Activated CD4-positive, alpha-beta memory T cell treated with anti-CD3 and anti-CD28 coated beads, Interleukin-2, amount 10 ng/mL, durations not matched to agents 7 days and 5 days (primary cell): ENCODE measurements around the gene CENPN. TPM values are rescaled to one million over a fixed set of nuclear protein-coding genes. Genes with fewer than 3 reads are reported as not detected.

Source experiments
- CTCF ChIA-PET: fragments of 350-600 bp; sonication (Branson Sonifier 250); formaldehyde crosslinking; loops from one replicate; lab custom pipeline; 2021; ENCODE audit warnings: antibody characterized with exemption, inconsistent platforms; lab: Charles Lee
- POLR2A ChIA-PET: fragments of 350-600 bp; sonication (Branson Sonifier 250); formaldehyde crosslinking; loops from one replicate; lab custom pipeline; 2021; ENCODE audit warnings: antibody characterized with exemption; lab: Charles Lee
- DNase-seq: peaks from one replicate; pipeline ENCODE4 v3.0.0-alpha.2; 2020
- H3K27ac Mint-ChIP-seq: one replicate; pipeline ENCODE4 v1.8.0; 2021; ENCODE audit warnings: mild to moderate bottlenecking, mixed read lengths
- H3K27me3 Mint-ChIP-seq: one replicate; pipeline ENCODE4 v1.8.0; 2021; ENCODE audit warnings: mixed read lengths
- H3K36me3 Mint-ChIP-seq: one replicate; pipeline ENCODE4 v1.8.0; 2021; ENCODE audit warnings: low read depth, mixed read lengths
- H3K4me1 Mint-ChIP-seq: one replicate; pipeline ENCODE4 v1.8.0; 2021; ENCODE audit warnings: mixed read lengths
- H3K4me3 Mint-ChIP-seq: one replicate; pipeline ENCODE4 v1.8.0; 2021; ENCODE audit warnings: mild to moderate bottlenecking, mixed read lengths
- H3K9me3 Mint-ChIP-seq: one replicate; pipeline ENCODE4 v1.8.0; 2021; ENCODE audit warnings: mixed read lengths
- total RNA-seq, 2 experiments: library from RNA; stranded (reverse); gene quantifications; one replicate each; pipeline ENCODE4 v1.2.3, GENCODE V29; 2021

CENPN gene, protein sequence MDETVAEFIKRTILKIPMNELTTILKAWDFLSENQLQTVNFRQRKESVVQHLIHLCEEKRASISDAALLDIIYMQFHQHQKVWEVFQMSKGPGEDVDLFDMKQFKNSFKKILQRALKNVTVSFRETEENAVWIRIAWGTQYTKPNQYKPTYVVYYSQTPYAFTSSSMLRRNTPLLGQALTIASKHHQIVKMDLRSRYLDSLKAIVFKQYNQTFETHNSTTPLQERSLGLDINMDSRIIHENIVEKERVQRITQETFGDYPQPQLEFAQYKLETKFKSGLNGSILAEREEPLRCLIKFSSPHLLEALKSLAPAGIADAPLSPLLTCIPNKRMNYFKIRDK
- total RNA-seq = 10 to 100 TPM; 62.2 to 66.9 TPM

DNA sequence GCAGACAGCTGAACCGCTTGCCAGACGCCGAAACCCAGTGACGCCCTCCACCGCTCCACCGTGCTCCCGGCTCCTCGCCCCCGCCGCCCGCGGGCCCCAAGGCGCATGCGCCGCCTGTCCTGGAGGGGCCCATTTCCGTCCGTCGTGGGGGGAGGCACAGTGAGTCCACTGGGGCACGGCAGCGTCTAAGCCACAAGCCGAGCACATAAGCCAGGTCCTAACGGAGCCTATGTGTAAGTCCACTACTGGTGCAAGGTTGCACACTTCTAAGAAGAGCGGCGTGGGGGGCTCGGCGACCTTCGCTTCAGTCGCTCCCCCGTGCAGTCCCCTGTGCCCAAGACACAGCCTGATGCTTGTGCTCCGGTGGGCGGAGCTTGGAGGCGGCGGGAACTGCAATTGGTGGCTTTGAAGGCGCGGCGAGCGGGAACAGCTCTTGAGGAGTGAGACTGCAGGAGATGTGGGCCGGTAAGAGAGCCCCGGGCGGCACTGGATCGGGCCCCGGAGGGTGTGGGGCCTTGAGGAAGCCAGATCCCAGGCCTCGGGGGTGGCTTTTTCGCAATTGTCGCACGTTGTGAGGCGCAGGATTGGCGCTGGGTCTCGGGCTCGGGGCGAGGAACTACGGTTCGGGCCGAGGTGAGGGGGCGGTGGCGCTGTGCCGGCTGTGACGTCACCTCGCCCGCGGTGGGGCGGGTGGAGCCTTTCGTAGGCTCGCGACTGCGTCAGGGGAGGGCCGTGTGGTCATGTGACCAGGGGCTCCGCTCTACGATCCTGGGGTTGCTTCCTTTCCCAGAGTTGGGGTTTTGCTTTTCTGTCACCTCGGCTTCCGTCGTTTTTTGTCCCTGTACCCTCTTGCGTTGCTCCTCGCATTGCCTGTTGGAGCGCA is at the start of gene CENPN, which contains the start of gene CMC2:
Gene CENPN (plus strand): TSS at position 402 of the 883 bp plus-strand sequence. CDS start 4,726 bp downstream, outside the sequence.
Gene CMC2 (minus strand): TSS at position 73 of the 883 bp plus-strand sequence. CDS start 9,491 bp downstream, outside the sequence.
- Mint-ChIP-seq H3K4me1 (peaks cover 58% of the 10 kb centered on the region), H3K27me3 (no peaks in the 10 kb centered on the region), H3K36me3 (peaks cover 48% of the 10 kb centered on the region), H3K27ac (peak within 1 kb of the TSS; percentile 100), H3K4me3 (peak within 1 kb of the TSS; percentile 95), H3K9me3 (no peaks in the 10 kb centered on the region)
- peak; percentile 98 for DNase-seq
- CTCF ChIA-PET = interaction anchor here (0.8 to 6.1 kb wide), 4 partner anchors 10 to 29 kb away, joined by 3 to 75 read pairs (median 8); partner anchors contain the start of gene ATMIN
- POLR2A ChIA-PET = interaction anchor here (0.8 to 6.2 kb wide), 11 partner anchors 9 to 711 kb away, joined by 3 to 70 read pairs (median 4); partner anchors contain the start of genes ATMIN, C16orf46 and GAN

DNA sequence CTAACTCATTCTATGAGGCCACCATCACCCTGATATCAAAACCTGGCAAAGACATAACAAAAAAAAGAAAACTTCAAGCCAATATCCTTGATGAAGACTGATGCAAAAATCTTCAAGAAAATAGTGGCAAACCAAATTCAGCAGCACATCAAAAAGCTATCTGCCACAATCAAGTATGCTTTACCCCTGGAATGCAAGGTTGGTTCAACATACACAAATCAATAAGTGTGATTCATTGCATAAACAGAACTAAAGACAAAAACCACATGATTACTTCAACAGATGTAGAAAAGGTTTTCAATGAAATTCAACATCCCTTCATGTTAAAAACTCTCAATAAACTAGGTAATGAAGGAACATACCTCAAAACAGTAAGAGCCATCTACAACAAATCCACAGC is 48.7 kb upstream of the CENPN start:
- DNase-seq = no peak
- H3K36me3 Mint-ChIP-seq = peaks cover 29% of the 10 kb centered on the region
- peaks cover 2% of the 10 kb centered on the region for H3K27me3 Mint-ChIP-seq
- H3K9me3 Mint-ChIP-seq = peaks cover 41% of the 10 kb centered on the region
- no peak overlapping the region for H3K4me3 Mint-ChIP-seq
- CTCF ChIA-PET = no interaction called here
- POLR2A ChIA-PET = interaction anchor here (1.1 kb wide), 1 partner anchor 52 kb away, joined by 3 read pairs; no protein-coding TSS in a partner anchor
- no peaks in the 10 kb centered on the region for H3K4me1 Mint-ChIP-seq
- no peak overlapping the region for H3K27ac Mint-ChIP-seq

DNA sequence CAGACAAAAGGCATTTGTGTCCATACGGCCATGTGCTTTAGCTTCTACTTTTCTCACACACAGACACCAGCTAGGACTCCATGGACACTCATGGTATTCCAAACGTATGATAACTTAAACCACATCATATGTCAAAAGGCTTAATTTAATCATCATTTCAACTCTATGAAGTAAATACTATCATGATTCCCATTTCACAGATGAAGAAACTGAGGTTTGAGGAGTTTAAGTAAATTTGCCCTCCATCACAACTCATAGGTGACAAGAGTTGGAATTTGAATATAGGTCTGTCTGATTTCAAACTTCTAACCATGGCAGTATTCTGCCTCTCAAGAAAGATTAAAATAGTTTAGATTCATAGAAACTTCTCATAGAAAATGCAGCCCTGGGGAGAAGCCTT is 44.1 kb upstream of the CENPN start:
- DNase-seq = no peak
- ChIA-PET POLR2A (no interaction called here), CTCF (no interaction called here)
- Mint-ChIP-seq H3K27ac (no peak overlapping the region), H3K9me3 (peaks cover 29% of the 10 kb centered on the region), H3K36me3 (peaks cover 8% of the 10 kb centered on the region), H3K4me1 (no peaks in the 10 kb centered on the region), H3K27me3 (peaks cover under 1% of the 10 kb centered on the region), H3K4me3 (no peak overlapping the region)

DNA sequence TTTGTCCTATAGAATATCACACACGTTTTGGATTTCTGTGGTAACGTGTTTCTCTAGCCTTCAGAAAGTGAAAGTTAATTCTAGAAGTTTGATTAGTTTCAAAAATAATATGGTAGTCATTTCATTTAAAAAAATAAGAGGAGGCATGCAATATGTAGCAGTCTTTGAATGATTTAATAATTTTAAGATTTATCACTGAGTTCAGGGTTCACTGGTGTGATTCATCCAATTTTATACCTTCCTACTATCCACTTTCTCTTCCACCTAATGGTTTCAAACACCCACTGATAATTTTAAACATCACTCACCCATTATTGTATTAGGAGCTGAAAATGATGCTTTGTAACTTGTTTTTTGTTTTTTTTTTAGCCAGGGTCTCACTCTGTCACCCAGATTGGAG is 42.7 kb upstream of the CENPN start:
- no peaks in the 10 kb centered on the region for H3K4me1 Mint-ChIP-seq
- H3K9me3 Mint-ChIP-seq = peaks cover 16% of the 10 kb centered on the region
- H3K4me3 Mint-ChIP-seq = no peak overlapping the region
- peaks cover 12% of the 10 kb centered on the region for H3K36me3 Mint-ChIP-seq
- ChIA-PET CTCF (no interaction called here), POLR2A (no interaction called here)
- no peaks in the 10 kb centered on the region for H3K27me3 Mint-ChIP-seq
- no peak for DNase-seq
- no peak overlapping the region for H3K27ac Mint-ChIP-seq

DNA sequence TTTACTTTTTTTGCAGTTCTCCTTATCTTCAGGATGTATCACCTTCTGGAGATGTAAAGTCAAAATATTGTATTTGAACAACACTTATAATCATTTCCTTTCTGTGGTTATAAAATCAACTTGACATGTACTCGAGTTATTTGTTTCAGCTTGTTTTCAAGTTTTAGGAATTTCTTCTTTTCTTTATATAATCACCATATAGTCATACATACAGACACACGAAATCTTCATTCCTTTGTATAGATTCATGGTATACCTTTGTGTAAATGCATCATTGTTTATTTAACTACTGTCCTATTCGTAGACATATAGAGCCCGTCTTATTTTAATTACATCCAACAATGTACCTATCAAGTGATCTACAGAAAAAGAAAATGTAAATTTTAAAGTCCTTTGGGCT is 40.4 kb upstream of the CENPN start:
- Mint-ChIP-seq H3K36me3 (peaks cover 20% of the 10 kb centered on the region), H3K4me1 (no peaks in the 10 kb centered on the region), H3K27me3 (no peaks in the 10 kb centered on the region), H3K27ac (no peak overlapping the region), H3K9me3 (peaks cover 3% of the 10 kb centered on the region), H3K4me3 (no peak overlapping the region)
- no peak for DNase-seq
- POLR2A ChIA-PET = no interaction called here
- CTCF ChIA-PET = no interaction called here

DNA sequence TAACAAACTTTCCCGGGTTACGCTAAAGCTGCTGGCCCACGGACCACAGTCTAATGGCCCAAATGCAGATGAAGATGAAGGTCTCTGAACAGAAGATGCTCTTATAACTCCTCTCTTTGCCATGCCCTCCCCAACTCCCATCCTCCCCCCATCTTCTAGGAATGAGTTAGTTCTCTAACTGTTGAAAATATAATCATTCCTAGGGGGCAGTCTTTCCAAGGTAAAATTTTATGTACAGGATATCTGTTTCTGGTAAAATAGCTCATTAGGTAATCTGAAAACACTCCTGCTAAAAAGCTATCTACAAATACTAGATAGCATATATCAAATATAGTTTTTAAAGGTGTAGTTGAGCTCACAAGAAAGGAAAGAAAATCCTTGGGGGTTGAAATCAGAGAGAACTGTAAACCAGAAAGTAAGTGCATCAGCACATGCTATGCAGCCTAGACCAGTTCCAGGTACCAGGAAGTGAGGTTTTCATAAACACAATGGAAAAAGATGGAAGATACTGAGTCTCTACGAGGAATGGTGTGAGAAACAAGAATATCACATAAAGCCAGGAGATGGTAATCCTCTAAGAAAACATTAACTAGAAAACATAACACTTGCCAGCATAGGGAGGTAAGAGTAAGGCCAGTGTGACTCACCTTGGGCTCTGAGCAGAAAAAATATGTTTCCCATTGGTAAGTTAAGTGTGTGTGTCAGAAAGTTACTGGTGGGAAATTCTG is 38.5 kb upstream of the CENPN start:
- Mint-ChIP-seq H3K27me3 (no peaks in the 10 kb centered on the region), H3K27ac (no peak overlapping the region), H3K36me3 (peaks cover 22% of the 10 kb centered on the region), H3K9me3 (peaks cover 3% of the 10 kb centered on the region), H3K4me3 (no peak overlapping the region), H3K4me1 (no peaks in the 10 kb centered on the region)
- ChIA-PET CTCF (no interaction called here), POLR2A (no interaction called here)
- DNase-seq = no peak

DNA sequence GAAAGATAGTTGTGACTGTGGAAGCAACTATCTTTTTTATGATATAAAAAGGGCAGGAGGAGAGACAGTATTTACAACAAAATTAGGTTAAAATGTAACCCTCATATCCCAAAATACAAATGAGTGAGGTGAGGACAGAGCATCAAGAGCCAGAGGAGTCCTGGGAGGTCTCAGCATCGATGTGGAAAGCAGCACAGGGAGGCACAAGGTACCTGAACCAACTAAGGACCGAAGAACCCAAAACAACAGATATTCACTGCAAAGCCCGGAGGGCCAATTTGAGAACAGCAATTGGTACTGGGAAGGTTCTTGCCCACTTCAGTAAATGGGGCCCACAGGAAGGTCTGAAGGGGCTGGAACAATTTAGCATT is 37.9 kb upstream of the CENPN start:
- POLR2A ChIA-PET = no interaction called here

DNA sequence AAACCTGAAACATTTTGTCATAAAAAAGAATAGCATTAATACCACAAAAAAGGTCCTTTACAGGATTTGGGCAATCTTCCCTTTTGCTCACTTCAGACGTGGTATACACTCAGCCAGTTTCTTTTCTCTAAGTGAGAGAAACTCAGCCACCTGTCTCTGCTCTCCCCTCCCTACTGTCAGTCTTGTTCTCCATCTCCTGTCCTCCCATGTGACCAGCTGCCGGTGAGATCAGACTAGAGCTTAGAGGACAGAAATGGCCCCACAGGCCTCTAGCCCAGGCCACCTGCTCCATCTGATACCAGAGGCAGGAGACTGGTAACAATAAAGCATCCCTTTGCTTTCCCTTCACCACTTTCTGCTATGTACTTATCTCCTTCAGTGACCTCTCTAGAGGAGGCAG is 35.2 kb upstream of the CENPN start:
- peaks cover 5% of the 10 kb centered on the region for H3K4me1 Mint-ChIP-seq
- no peaks in the 10 kb centered on the region for H3K27me3 Mint-ChIP-seq
- no peaks in the 10 kb centered on the region for H3K9me3 Mint-ChIP-seq
- DNase-seq = no peak
- H3K36me3 Mint-ChIP-seq = peaks cover 41% of the 10 kb centered on the region
- CTCF ChIA-PET = interaction anchor here (1.2 kb wide), 1 partner anchor 33 kb away, joined by 3 read pairs; no protein-coding TSS in a partner anchor
- peak overlapping the region; percentile 30 for H3K27ac Mint-ChIP-seq
- no peak overlapping the region for H3K4me3 Mint-ChIP-seq
- POLR2A ChIA-PET = no interaction called here

More for the DNA sequence above, 37.9 kb upstream of the CENPN start:
- Mint-ChIP-seq H3K27ac (no peak overlapping the region), H3K9me3 (no peaks in the 10 kb centered on the region), H3K36me3 (peaks cover 25% of the 10 kb centered on the region), H3K4me3 (no peak overlapping the region), H3K4me1 (peaks cover 2% of the 10 kb centered on the region), H3K27me3 (no peaks in the 10 kb centered on the region)
- CTCF ChIA-PET = no interaction called here
- DNase-seq = no peak

DNA sequence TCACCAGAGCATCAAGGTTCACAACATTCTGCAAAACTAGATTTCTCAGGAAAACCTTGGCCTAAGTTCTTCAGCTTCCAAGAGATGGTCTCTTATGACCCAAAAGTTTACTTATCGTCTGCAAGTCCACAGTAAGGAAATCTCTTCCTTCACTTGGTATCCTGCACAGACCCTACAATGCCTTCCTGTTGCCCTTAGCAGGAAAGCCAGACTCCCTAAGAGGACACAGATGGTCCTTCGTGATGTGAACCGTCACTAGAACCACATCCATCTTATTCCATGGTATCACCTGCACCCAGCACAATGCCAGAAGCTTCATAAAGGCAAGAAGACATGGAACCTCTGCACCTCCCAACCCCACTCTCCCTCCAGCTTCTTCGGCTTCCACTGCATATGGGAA is 34.4 kb upstream of the CENPN start:
- Mint-ChIP-seq H3K27me3 (no peaks in the 10 kb centered on the region), H3K36me3 (peaks cover 46% of the 10 kb centered on the region), H3K9me3 (no peaks in the 10 kb centered on the region), H3K4me1 (peaks cover 5% of the 10 kb centered on the region), H3K4me3 (no peak overlapping the region), H3K27ac (no peak overlapping the region)
- no peak for DNase-seq
- POLR2A ChIA-PET = interaction anchor here (1.0 kb wide), 1 partner anchor 63 kb away, joined by 3 read pairs; the partner anchor contains the start of gene ATMIN
- CTCF ChIA-PET = interaction anchor here (1.2 kb wide), 1 partner anchor 32 kb away, joined by 3 read pairs; no protein-coding TSS in a partner anchor

DNA sequence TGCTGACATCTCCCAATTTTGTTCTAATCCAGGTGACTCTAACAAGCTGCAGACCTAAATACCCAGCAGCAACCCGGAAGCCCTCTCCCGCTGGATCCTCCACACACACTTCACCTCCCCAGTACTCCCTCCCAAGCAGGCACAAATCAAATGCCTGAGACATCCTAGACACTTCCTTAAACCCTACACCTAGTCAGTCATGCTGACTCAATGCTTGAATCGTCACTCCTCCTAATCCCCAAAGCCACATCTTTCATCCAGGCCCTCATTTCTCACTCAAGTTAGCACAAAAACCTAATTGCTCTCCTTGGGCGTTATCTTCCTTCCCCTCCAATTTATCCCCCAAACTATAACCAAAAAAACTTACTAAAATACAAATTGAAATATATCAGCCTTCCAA is 33.0 kb upstream of the CENPN start:
- Mint-ChIP-seq H3K4me1 (peaks cover 5% of the 10 kb centered on the region), H3K9me3 (no peaks in the 10 kb centered on the region), H3K36me3 (peaks cover 44% of the 10 kb centered on the region), H3K27ac (no peak overlapping the region), H3K4me3 (no peak overlapping the region), H3K27me3 (no peaks in the 10 kb centered on the region)
- POLR2A ChIA-PET = interaction anchor here (1.9 kb wide), 1 partner anchor 19 kb away, joined by 6 read pairs; no protein-coding TSS in a partner anchor
- CTCF ChIA-PET = interaction anchor here (1.1 to 2.1 kb wide), 4 partner anchors 12 to 447 kb away, joined by 3 to 9 read pairs (median 4); no protein-coding TSS in a partner anchor
- DNase-seq = no peak

DNA sequence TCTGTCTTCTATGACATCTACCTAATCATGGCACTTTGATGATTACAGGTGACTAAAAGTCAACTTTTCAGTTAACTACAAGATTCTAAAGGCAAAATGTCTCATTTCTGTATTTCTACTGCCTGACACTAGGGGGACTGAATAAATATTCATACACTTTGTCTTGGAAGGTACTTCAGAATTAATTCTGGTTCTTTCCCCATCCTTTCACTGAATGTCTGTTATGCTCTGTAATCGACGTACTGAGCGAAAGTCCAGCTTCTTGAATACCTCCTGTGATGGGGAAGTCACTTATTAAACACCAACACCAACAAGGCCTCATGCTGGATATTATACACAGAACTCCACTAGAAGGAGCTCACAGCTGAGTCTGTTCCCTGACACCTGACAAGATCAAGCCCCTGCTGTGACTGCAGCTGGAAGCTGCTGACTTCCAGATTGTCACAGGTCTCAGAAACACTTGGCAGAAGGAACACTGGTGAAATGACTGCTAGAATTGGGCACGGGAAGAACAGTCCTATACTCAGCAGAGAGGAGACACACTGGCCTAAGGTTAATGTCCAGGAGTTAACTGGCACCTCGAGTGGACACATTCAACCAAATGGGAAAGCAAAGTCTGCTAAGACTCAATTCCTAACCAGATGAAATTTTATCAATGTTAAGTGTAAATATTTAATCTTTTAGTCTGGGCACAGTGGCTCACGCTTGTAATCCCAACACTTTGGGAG is 32.2 kb upstream of the CENPN start:
- Mint-ChIP-seq H3K27me3 (no peaks in the 10 kb centered on the region), H3K4me1 (peaks cover 5% of the 10 kb centered on the region), H3K9me3 (no peaks in the 10 kb centered on the region), H3K4me3 (no peak overlapping the region), H3K36me3 (peaks cover 40% of the 10 kb centered on the region), H3K27ac (no peak overlapping the region)
- ChIA-PET POLR2A (interaction anchor here (1.3 to 1.9 kb wide), 2 partner anchors 19 to 61 kb away, joined by 3 to 6 read pairs; partner anchors contain the start of gene ATMIN), CTCF (interaction anchor here (1.0 to 2.1 kb wide), 7 partner anchors 11 to 448 kb away, joined by 3 to 9 read pairs (median 4); partner anchors contain the start of gene ATMIN)
- DNase-seq = no peak

DNA sequence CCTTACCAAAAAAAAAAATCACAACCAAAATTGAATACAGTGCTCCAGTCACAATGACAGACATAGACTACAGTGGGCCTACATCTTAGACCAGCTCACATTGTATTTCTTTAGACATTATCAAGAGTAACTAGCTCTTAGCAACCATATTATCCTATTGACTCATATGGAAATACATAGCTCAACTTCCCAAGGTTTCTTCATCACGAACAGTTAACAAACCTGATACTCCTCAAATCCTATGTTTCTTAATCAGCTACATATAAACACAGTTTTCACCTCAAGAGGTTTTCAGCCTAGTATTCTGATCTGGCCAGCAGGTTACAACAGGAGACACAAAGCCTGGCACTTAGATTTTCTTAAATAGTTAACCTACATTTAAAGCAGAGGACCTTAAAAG is 30.1 kb upstream of the CENPN start:
- H3K36me3 Mint-ChIP-seq = peaks cover 44% of the 10 kb centered on the region

More for the DNA sequence above, 30.1 kb upstream of the CENPN start:
- Mint-ChIP-seq H3K27ac (no peak overlapping the region), H3K27me3 (no peaks in the 10 kb centered on the region), H3K4me3 (no peak overlapping the region), H3K4me1 (peaks cover 5% of the 10 kb centered on the region), H3K9me3 (no peaks in the 10 kb centered on the region)
- ChIA-PET POLR2A (no interaction called here), CTCF (no interaction called here)
- no peak for DNase-seq
